ENCODE data around the gene ACVR1C. TPM values are rescaled to one million over a fixed set of nuclear protein-coding genes. Genes with fewer than 3 reads are reported as not detected.
"Not testable (repeated sequence)": the region's sequence is repeated elsewhere in the genome, so short reads cannot be mapped to it uniquely, and the experiment has no call there.

Gene ACVR1C
- total RNA-seq, 1 donor = 0.43 TPM

GRCh38 chr2:157528963-157529751 lies 99.5 kb downstream of the ACVR1C start:
- no peak for DNase-seq (ENCODE audit: low read depth)
- TF ChIP-seq CTCF (IDR thresholded peaks at IDR 0.05; ENCODE audit: insufficient read depth, low read depth, low read length) = no peak
- H3K4me3 ChIP-seq (ENCODE audit: low read depth, low read length) = no peak overlapping the region

- no peak overlapping the region for H3K4me3 ChIP-seq (ENCODE audit: low read depth, low read length)
- no peak for TF ChIP-seq CTCF (IDR thresholded peaks at IDR 0.05; ENCODE audit: insufficient read depth, low read depth, low read length)
- DNase-seq (ENCODE audit: low read depth) = no peak
Observed at GRCh38 chr2:157526070-157526469, 102.6 kb downstream of the ACVR1C start.

- DNase-seq (ENCODE audit: low read depth) = no peak
- TF ChIP-seq CTCF (IDR thresholded peaks at IDR 0.05; ENCODE audit: insufficient read depth, low read depth, low read length) = no peak
- no peak overlapping the region for H3K4me3 ChIP-seq (ENCODE audit: low read depth, low read length)
Observed at GRCh38 chr2:157523270-157524247, 105.1 kb downstream of the ACVR1C start.

GRCh38 chr2:157514966-157515365 lies 113.7 kb downstream of the ACVR1C start:
- DNase-seq (ENCODE audit: low read depth); H3K4me3 ChIP-seq (ENCODE audit: low read depth, low read length): not testable (repeated sequence)

- H3K4me3 ChIP-seq (ENCODE audit: low read depth, low read length) = no peak overlapping the region
- no peak for DNase-seq (ENCODE audit: low read depth)
Observed at GRCh38 chr2:157509744-157510143, 118.9 kb downstream of the ACVR1C start.

GRCh38 chr2:157508676-157509075 lies 120.0 kb downstream of the ACVR1C start:
- H3K4me3 ChIP-seq (ENCODE audit: low read depth, low read length) = no peak overlapping the region
- no peak for DNase-seq (ENCODE audit: low read depth)
- TF ChIP-seq CTCF (IDR thresholded peaks at IDR 0.05; ENCODE audit: insufficient read depth, low read depth, low read length) = no peak

More at GRCh38 chr2:157509744-157510143, 118.9 kb downstream of the ACVR1C start:
- no peak for TF ChIP-seq CTCF (IDR thresholded peaks at IDR 0.05; ENCODE audit: insufficient read depth, low read depth, low read length)

- H3K4me3 ChIP-seq (ENCODE audit: low read depth, low read length) = no peak overlapping the region
- no peak for TF ChIP-seq CTCF (IDR thresholded peaks at IDR 0.05; ENCODE audit: insufficient read depth, low read depth, low read length)
- DNase-seq (ENCODE audit: low read depth) = no peak
Observed at GRCh38 chr2:157506586-157506985, 122.1 kb downstream of the ACVR1C start.

Data from fibroblast of villous mesenchyme (primary cell).